Stomach (tissue), 4 donors: ENCODE results near the gene ZFP62.
"Not testable (repeated sequence)": the region's sequence is repeated elsewhere in the genome, so short reads cannot be mapped to it uniquely, and the experiment has no call there.

Experiments used
- POLR2AphosphoS5 ChIP-seq, 3 donors: sonication (generic); formaldehyde crosslinking; IDR thresholded peaks; one replicate each; pipeline ENCODE4 v1.6.1; 2016; ENCODE audit warnings: antibody characterized with exemption in 3 of 3
- TF ChIP-seq, protein P1 (sequence below), 7 experiments: fragments of 450-650 bp in 4 of 7; fragments of 200-600 bp in 3 of 7; sonication (generic) in 3 of 7; IDR thresholded peaks; one replicate each; pipeline ENCODE4 v1.5.1; 2016 to 2019; ENCODE audit warnings: antibody characterized with exemption in 7 of 7, control low read depth in 2 of 7, mild to moderate bottlenecking in 1 of 7

DNA sequence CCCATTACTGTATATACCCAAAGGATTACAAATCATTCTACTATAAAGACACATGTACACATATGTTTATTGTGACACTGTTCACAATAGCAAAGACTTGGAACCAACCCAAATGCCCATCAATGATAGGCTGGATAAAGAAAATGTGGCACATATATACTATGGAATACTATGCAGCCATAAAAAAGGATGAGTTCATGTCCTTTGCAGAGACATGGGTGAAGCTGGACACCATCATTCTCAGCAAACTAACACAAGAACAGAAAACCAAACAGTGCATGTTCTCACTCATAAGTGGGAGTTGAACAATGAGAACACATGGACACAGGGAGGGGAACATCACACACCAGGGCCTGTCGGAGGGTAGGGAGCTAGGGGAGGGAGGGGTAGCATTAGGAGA, 34.3 kb upstream of the ZFP62 start:
- TF ChIP-seq POLR2AphosphoS5 (IDR thresholded peaks at IDR 0.05), result not testable (repeated sequence)
- TF ChIP-seq, protein P1, sequence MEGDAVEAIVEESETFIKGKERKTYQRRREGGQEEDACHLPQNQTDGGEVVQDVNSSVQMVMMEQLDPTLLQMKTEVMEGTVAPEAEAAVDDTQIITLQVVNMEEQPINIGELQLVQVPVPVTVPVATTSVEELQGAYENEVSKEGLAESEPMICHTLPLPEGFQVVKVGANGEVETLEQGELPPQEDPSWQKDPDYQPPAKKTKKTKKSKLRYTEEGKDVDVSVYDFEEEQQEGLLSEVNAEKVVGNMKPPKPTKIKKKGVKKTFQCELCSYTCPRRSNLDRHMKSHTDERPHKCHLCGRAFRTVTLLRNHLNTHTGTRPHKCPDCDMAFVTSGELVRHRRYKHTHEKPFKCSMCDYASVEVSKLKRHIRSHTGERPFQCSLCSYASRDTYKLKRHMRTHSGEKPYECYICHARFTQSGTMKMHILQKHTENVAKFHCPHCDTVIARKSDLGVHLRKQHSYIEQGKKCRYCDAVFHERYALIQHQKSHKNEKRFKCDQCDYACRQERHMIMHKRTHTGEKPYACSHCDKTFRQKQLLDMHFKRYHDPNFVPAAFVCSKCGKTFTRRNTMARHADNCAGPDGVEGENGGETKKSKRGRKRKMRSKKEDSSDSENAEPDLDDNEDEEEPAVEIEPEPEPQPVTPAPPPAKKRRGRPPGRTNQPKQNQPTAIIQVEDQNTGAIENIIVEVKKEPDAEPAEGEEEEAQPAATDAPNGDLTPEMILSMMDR (IDR thresholded peaks at IDR 0.05), result not testable (repeated sequence)
